ENCODE measurements around the gene ACP6.

DNA sequence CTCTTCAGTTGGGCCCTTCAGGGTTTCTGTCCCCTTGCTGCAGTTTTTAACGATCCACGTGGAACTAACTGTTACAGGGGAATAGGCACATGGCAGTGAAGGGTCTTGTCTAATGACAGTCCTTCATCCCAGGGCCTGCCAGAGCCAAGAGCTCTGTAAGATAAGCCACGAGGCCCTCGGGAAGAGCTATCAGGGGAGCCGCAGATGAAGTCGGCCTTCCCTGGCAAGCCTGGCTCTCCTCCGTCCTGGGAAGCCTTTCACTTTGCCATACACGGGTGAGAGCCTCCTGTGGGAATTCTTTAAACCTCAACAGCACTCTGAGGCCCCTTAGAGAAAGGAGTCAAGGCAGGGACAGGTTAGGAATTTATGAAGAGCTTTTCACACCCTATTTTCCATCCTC is 29.0 kb downstream of the ACP6 start:
- TF ChIP-seq, protein P1, sequence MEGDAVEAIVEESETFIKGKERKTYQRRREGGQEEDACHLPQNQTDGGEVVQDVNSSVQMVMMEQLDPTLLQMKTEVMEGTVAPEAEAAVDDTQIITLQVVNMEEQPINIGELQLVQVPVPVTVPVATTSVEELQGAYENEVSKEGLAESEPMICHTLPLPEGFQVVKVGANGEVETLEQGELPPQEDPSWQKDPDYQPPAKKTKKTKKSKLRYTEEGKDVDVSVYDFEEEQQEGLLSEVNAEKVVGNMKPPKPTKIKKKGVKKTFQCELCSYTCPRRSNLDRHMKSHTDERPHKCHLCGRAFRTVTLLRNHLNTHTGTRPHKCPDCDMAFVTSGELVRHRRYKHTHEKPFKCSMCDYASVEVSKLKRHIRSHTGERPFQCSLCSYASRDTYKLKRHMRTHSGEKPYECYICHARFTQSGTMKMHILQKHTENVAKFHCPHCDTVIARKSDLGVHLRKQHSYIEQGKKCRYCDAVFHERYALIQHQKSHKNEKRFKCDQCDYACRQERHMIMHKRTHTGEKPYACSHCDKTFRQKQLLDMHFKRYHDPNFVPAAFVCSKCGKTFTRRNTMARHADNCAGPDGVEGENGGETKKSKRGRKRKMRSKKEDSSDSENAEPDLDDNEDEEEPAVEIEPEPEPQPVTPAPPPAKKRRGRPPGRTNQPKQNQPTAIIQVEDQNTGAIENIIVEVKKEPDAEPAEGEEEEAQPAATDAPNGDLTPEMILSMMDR (IDR thresholded peaks at IDR 0.05; ENCODE audit: low read depth, low read length), result no peak
- TF ChIP-seq POLR2A (IDR thresholded peaks at IDR 0.05; ENCODE audit: extremely low read depth, insufficient read length), result no peak
